Iris pigment epithelial cell (primary cell): ENCODE data around the gene CIT.

Experiments
- DNase-seq: peaks from one replicate; pipeline ENCODE4 v3.0.0-alpha.2; 2011; ENCODE audit warnings: low read depth

The CIT gene

GRCh38 chr12:119642986-119643385 is 234.1 kb downstream of the CIT start:
- no peak for DNase-seq
